HEK293T (cell line): ENCODE results near the gene ETAA1.

Source experiments
- BHLHE40 ChIP-seq: fragments of 450-650 bp; IDR thresholded peaks from 2 replicates; pipeline ENCODE4 v1.6.1; 2016; ENCODE audit warnings: mild to moderate bottlenecking, moderate library complexity, borderline replicate concordance
- CTBP1 ChIP-seq: fragments of 450-650 bp; IDR thresholded peaks from 2 replicates; pipeline ENCODE4 v1.6.1; 2016; ENCODE audit warnings: borderline replicate concordance
- ELF4 ChIP-seq: fragments of 450-650 bp; IDR thresholded peaks from 2 replicates; pipeline ENCODE4 v1.6.1; 2017; ENCODE audit warnings: antibody characterized with exemption
- FOXA1 ChIP-seq: fragments of 450-650 bp; IDR thresholded peaks from 2 replicates; pipeline ENCODE4 v1.6.1; 2016; ENCODE audit warnings: mild to moderate bottlenecking
- FOXK2 ChIP-seq: fragments of 450-650 bp; IDR thresholded peaks from 2 replicates; pipeline ENCODE4 v1.6.1; 2016; ENCODE audit warnings: mild to moderate bottlenecking
- FOXM1 ChIP-seq: fragments of 450-650 bp; IDR thresholded peaks from 2 replicates; pipeline ENCODE4 v1.6.1; 2017; ENCODE audit warnings: mild to moderate bottlenecking, borderline replicate concordance
- HDGF ChIP-seq: fragments of 450-650 bp; IDR thresholded peaks from 2 replicates; pipeline ENCODE4 v1.6.1; 2017; ENCODE audit warnings: antibody characterized with exemption, borderline replicate concordance
- L3MBTL2 ChIP-seq: fragments of 450-650 bp; conservative IDR thresholded peaks from 2 replicates; pipeline ENCODE4 v1.6.1; 2016; ENCODE audit warnings: mild to moderate bottlenecking
- LEF1 ChIP-seq: fragments of 450-650 bp; IDR thresholded peaks from 2 replicates; pipeline ENCODE4 v1.6.1; 2017; ENCODE audit warnings: mild to moderate bottlenecking, borderline replicate concordance
- NFRKB ChIP-seq: fragments of 450-650 bp; IDR thresholded peaks from 2 replicates; pipeline ENCODE4 v1.6.1; 2016; ENCODE audit warnings: mild to moderate bottlenecking, moderate library complexity
- SP1 ChIP-seq: fragments of 450-650 bp; IDR thresholded peaks from 2 replicates; pipeline ENCODE4 v1.6.1; 2017
- SUZ12 ChIP-seq: fragments of 450-650 bp; IDR thresholded peaks from 2 replicates; pipeline ENCODE4 v1.6.1; 2016; ENCODE audit warnings: mild to moderate bottlenecking
- TARDBP ChIP-seq: fragments of 450-650 bp; IDR thresholded peaks from 2 replicates; pipeline ENCODE4 v1.6.1; 2016

DNA sequence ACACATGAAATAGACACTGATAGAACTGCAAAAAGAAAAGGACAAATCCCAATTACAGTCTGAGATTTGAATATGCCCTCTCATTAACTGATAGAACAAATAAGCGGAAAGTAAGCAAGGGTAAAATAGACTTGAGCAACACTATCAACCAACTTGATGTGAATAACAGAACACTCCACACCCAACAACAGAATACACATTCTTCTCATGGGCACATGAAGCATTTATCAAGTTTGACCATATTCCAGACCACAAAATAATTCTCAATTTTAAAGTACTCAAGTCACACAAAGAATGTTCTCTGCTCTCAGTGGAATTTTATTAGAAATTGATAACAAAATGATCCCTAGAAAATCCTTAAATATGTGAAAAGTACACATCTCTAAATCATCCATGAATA is 19.0 kb downstream of the ETAA1 start:
- no peak for TF ChIP-seq FOXK2
- no peak for TF ChIP-seq NFRKB
- TF ChIP-seq SP1, result no peak
- TF ChIP-seq FOXA1, result no peak
- no peak for TF ChIP-seq LEF1
- TF ChIP-seq BHLHE40, result no peak
- TF ChIP-seq L3MBTL2, result no peak
- TF ChIP-seq SUZ12, result no peak
- no peak for TF ChIP-seq FOXM1
- no peak for TF ChIP-seq CTBP1
- TF ChIP-seq TARDBP, result no peak
- TF ChIP-seq ELF4, result no peak
- no peak for TF ChIP-seq HDGF
